Activated naive CD8-positive, alpha-beta T cell treated with anti-CD3 and anti-CD28 coated beads for 36 hours (primary cell): ENCODE results near the gene CIAO2A. TPM values are rescaled to one million over a fixed set of nuclear protein-coding genes. Genes with fewer than 3 reads are reported as not detected.
A peak's percentile ranks its signal among the peaks of the same experiment; 100 is the strongest.
"Not testable (repeated sequence)": the region's sequence is repeated elsewhere in the genome, so short reads cannot be mapped to it uniquely, and the experiment has no call there.

Experiments used
- DNase-seq: peaks from one replicate; pipeline ENCODE4 v3.0.0; 2021
- H3K27ac Mint-ChIP-seq: one replicate; pipeline ENCODE4 v1.8.0; 2022; ENCODE audit warnings: mild to moderate bottlenecking, moderate library complexity, mixed read lengths
- H3K27me3 Mint-ChIP-seq: one replicate; pipeline ENCODE4 v1.8.0; 2022; ENCODE audit warnings: mild to moderate bottlenecking, mixed read lengths
- H3K36me3 Mint-ChIP-seq: one replicate; pipeline ENCODE4 v1.8.0; 2021; ENCODE audit warnings: mild to moderate bottlenecking, mixed read lengths
- H3K4me1 Mint-ChIP-seq: one replicate; pipeline ENCODE4 v1.8.0; 2021; ENCODE audit warnings: mixed read lengths
- H3K4me3 Mint-ChIP-seq: one replicate; pipeline ENCODE4 v1.8.0; 2022; ENCODE audit warnings: mild to moderate bottlenecking, moderate library complexity, mixed read lengths
- H3K9me3 Mint-ChIP-seq: one replicate; pipeline ENCODE4 v1.8.0; 2022; ENCODE audit warnings: mixed read lengths
- total RNA-seq, 2 experiments: library from RNA; stranded (reverse); gene quantifications; one replicate each; pipeline ENCODE4 v1.2.3, GENCODE V29; 2021

CIAO2A gene
- total RNA-seq, 2 experiments from 2014 or later, result 95.2 to 99.2 TPM

- H3K9me3 Mint-ChIP-seq, result no peaks in the 10 kb centered on the region
- peaks cover 7% of the 10 kb centered on the region for H3K4me1 Mint-ChIP-seq
- H3K27me3 Mint-ChIP-seq, result no peaks in the 10 kb centered on the region
- H3K4me3 Mint-ChIP-seq, result no peak overlapping the region
- DNase-seq, result no peak
- H3K36me3 Mint-ChIP-seq, result peaks cover 7% of the 10 kb centered on the region
- H3K27ac Mint-ChIP-seq, result no peak overlapping the region
Measured at GRCh38 chr15:64070106-64070505, 23.5 kb downstream of the CIAO2A start.

- DNase-seq, result no peak
- Mint-ChIP-seq H3K4me3 (no peak overlapping the region), H3K36me3 (peaks cover 5% of the 10 kb centered on the region), H3K27ac (no peak overlapping the region), H3K9me3 (no peaks in the 10 kb centered on the region), H3K4me1 (peaks cover 7% of the 10 kb centered on the region), H3K27me3 (no peaks in the 10 kb centered on the region)
Measured at GRCh38 chr15:64068133-64068532, 25.5 kb downstream of the CIAO2A start.

DNA sequence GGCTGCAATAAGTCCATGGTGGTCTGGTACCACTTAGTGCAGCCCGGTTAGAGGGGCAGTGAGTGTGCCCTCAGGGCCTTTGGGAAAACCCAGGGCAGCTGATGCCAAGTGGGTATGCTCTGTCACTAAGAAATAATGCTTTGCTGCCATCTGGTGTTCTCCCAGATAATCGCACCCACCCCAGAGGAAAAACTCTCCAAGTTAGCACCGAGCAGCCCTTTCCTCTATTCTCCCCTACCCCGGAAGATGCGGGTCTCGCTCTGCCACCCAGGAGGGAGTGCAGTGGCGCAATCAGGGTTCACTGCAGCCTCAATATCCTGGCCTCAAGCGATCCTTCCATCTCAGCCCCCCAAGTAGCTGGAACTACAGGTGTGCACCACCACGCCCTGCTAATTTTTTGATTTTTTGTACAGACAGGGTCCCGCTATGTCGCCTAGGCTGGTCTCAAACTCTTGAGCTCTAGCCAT lies 26.0 kb downstream of the CIAO2A start:
- H3K4me3 Mint-ChIP-seq, result no peak overlapping the region

DNA sequence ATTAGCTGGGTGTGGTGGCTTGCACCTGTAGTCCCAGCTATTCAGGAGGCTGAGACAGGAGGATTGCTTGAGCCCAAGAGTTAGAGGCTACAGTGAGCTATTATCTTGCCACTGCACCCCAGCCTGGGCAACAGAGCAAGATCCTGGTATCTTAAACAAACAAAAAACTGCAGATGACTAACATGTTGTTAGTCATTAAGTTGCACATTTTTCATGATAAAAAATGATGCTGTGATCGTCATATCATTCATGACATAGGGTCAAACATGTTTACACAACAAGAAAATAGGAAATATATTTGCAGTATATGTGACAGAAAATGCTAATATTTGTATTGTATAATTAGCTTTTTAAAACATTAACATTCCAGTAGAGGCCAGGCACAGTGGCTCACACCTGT lies 27.2 kb downstream of the CIAO2A start:
- H3K27ac Mint-ChIP-seq, result no peak overlapping the region

More for the DNA sequence above, 26.0 kb downstream of the CIAO2A start:
- Mint-ChIP-seq H3K36me3 (peaks cover 4% of the 10 kb centered on the region), H3K27ac (no peak overlapping the region), H3K27me3 (no peaks in the 10 kb centered on the region), H3K4me1 (peaks cover 7% of the 10 kb centered on the region), H3K9me3 (no peaks in the 10 kb centered on the region)
- peak; percentile 52 for DNase-seq

GRCh38 chr15:64060716-64061115 lies 32.9 kb downstream of the CIAO2A start:
- Mint-ChIP-seq H3K27ac (no peak overlapping the region), H3K9me3 (no peaks in the 10 kb centered on the region), H3K4me1 (no peaks in the 10 kb centered on the region), H3K4me3 (no peak overlapping the region), H3K27me3 (no peaks in the 10 kb centered on the region), H3K36me3 (no peaks in the 10 kb centered on the region)
- no peak for DNase-seq

More for the DNA sequence above, 27.2 kb downstream of the CIAO2A start:
- Mint-ChIP-seq H3K36me3 (no peaks in the 10 kb centered on the region), H3K4me1 (peaks cover 7% of the 10 kb centered on the region), H3K9me3 (no peaks in the 10 kb centered on the region), H3K27me3 (no peaks in the 10 kb centered on the region), H3K4me3 (no peak overlapping the region)
- no peak for DNase-seq

- H3K27ac Mint-ChIP-seq, H3K9me3 Mint-ChIP-seq, H3K4me3 Mint-ChIP-seq, H3K27me3 Mint-ChIP-seq, DNase-seq, H3K36me3 Mint-ChIP-seq, H3K4me1 Mint-ChIP-seq: not testable (repeated sequence)
Measured at GRCh38 chr15:64059104-64059503, 34.5 kb downstream of the CIAO2A start.

GRCh38 chr15:64058279-64058678 lies 35.4 kb downstream of the CIAO2A start:
- H3K27me3 Mint-ChIP-seq, result no peaks in the 10 kb centered on the region
- no peaks in the 10 kb centered on the region for H3K9me3 Mint-ChIP-seq
- no peak overlapping the region for H3K27ac Mint-ChIP-seq
- no peak for DNase-seq
- no peaks in the 10 kb centered on the region for H3K36me3 Mint-ChIP-seq
- no peak overlapping the region for H3K4me3 Mint-ChIP-seq
- H3K4me1 Mint-ChIP-seq, result no peaks in the 10 kb centered on the region

DNA sequence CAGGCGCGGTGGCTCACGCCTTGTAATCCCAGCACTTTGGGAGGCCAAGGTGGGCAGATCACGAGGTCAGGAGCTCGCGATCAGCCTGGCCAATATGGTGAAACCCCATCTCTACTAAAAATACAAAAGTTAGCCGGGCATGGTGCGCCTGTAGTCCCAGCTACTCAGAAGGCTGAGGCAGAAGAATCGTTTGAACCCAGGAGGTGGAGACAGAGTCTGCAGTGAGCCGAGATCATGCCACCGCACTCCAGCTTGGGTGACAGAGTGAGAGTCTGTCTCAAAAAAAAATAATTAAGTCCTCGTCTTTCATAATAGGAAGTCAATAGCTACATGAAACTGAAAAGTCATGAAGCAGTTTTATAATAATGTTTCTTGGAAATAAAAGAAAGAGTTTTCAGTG lies 40.0 kb downstream of the CIAO2A start:
- H3K4me1 Mint-ChIP-seq, H3K9me3 Mint-ChIP-seq, H3K27ac Mint-ChIP-seq, DNase-seq, H3K4me3 Mint-ChIP-seq, H3K36me3 Mint-ChIP-seq, H3K27me3 Mint-ChIP-seq: not testable (repeated sequence)

GRCh38 chr15:64052925-64053491 lies 40.6 kb downstream of the CIAO2A start:
- H3K4me3 Mint-ChIP-seq, result no peak overlapping the region
- H3K9me3 Mint-ChIP-seq, result no peaks in the 10 kb centered on the region
- peaks cover 4% of the 10 kb centered on the region for H3K4me1 Mint-ChIP-seq
- DNase-seq, result no peak
- no peak overlapping the region for H3K27ac Mint-ChIP-seq
- peaks cover 6% of the 10 kb centered on the region for H3K27me3 Mint-ChIP-seq
- no peaks in the 10 kb centered on the region for H3K36me3 Mint-ChIP-seq

DNA sequence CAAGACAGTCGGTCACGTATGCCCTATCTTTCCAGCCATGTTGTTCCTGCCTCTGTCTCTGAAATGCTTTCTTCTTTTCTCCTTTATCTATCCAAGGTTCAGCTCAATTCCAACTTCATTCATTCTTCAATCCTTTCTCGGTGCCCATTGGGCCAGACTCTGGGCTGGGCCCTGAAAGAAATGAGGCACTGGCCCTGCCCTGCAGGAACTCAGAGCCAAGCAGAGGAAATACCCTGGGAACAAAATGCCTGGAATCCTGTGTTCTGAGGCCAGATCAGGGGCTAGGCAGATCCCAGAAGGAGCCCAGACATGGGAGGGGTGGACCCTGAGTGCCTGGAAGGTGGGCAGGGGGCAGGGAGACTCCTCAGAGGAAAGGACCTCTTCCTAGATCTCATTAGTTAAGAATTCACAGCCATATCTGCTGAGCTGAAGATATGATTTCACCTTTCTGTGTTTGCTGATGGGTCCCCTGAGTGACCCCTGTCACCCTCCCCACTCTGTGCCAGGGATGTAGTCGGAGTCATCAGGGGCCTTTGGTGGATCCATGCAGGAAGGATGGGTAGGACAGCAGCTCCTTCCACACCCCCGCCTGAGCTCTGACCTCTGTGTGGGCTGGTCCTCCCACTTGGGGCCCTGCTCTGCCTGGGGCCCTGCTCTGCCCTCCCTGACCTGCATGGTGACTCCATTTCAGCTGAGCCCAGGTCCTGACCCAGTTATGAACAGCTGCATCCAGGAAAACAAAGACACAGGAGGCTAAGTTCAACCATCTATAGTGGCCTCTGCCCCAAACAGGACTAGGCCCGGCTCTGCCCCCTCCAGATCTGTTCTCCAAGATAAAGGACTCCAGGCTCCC lies 42.0 kb downstream of the CIAO2A start:
- H3K4me3 Mint-ChIP-seq, result no peak overlapping the region
- H3K27ac Mint-ChIP-seq, result no peak overlapping the region
- H3K27me3 Mint-ChIP-seq, result peaks cover 20% of the 10 kb centered on the region
- H3K4me1 Mint-ChIP-seq, result peaks cover 7% of the 10 kb centered on the region
- no peaks in the 10 kb centered on the region for H3K9me3 Mint-ChIP-seq
- no peak for DNase-seq
- H3K36me3 Mint-ChIP-seq, result no peaks in the 10 kb centered on the region

DNA sequence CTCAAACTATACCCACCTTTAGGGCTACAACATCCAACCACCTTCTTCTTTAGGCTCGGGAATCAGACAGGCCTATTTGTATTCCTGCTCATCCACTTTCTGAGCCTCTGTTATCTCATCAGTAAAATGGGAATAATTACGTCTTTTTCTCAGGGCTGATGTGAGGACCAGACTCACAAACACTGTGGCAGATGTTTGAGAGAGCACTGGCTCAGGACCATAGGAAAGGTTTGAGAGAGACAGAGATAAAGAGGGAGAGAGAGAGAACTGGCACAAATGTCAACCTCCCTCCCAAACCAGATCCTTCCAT lies 42.6 kb downstream of the CIAO2A start:
- no peaks in the 10 kb centered on the region for H3K36me3 Mint-ChIP-seq
- H3K4me1 Mint-ChIP-seq, result peaks cover 9% of the 10 kb centered on the region
- H3K27me3 Mint-ChIP-seq, result peaks cover 22% of the 10 kb centered on the region
- H3K27ac Mint-ChIP-seq, result no peak overlapping the region
- H3K9me3 Mint-ChIP-seq, result no peaks in the 10 kb centered on the region
- DNase-seq, result no peak
- H3K4me3 Mint-ChIP-seq, result no peak overlapping the region

- no peaks in the 10 kb centered on the region for H3K9me3 Mint-ChIP-seq
- DNase-seq, result no peak
Measured at GRCh38 chr15:64050281-64051092, 43.2 kb downstream of the CIAO2A start.

GRCh38 chr15:64048781-64049460 lies 44.7 kb downstream of the CIAO2A start:
- Mint-ChIP-seq H3K27me3 (peaks cover 26% of the 10 kb centered on the region), H3K9me3 (no peaks in the 10 kb centered on the region), H3K36me3 (no peaks in the 10 kb centered on the region), H3K4me3 (no peak overlapping the region), H3K4me1 (peaks cover 9% of the 10 kb centered on the region), H3K27ac (no peak overlapping the region)
- DNase-seq, result no peak

More at GRCh38 chr15:64050281-64051092, 43.2 kb downstream of the CIAO2A start:
- Mint-ChIP-seq H3K27me3 (peaks cover 22% of the 10 kb centered on the region), H3K36me3 (no peaks in the 10 kb centered on the region), H3K4me1 (peaks cover 9% of the 10 kb centered on the region), H3K27ac (no peak overlapping the region), H3K4me3 (no peak overlapping the region)

GRCh38 chr15:64046421-64047153 lies 47.1 kb downstream of the CIAO2A start, which contains the start of gene DAPK2:
TSS of gene DAPK2 (minus strand) at chr15:64046485. CDS start at chr15:64040261, 6,224 bp downstream.
- peak within 1 kb of the TSS; percentile 69 for H3K4me3 Mint-ChIP-seq
- no peaks in the 10 kb centered on the region for H3K36me3 Mint-ChIP-seq
- peaks cover 26% of the 10 kb centered on the region for H3K27me3 Mint-ChIP-seq
- no peak within 1 kb of the TSS for H3K27ac Mint-ChIP-seq
- H3K4me1 Mint-ChIP-seq, result peaks cover 9% of the 10 kb centered on the region
- DNase-seq, result peak; percentile 79
- H3K9me3 Mint-ChIP-seq, result no peaks in the 10 kb centered on the region
